Measurements from ENCODE around the gene FBXW12.

- TF ChIP-seq ZNF274 (IDR thresholded peaks at IDR 0.05; ENCODE audit: low read depth, low read length): no peak
- no peak for TF ChIP-seq YY1 (IDR thresholded peaks at IDR 0.05; ENCODE audit: insufficient read depth, insufficient read length)
- no peak for TF ChIP-seq SUZ12 (IDR thresholded peaks at IDR 0.05; ENCODE audit: extremely low read depth, insufficient read depth, insufficient read length)
Measured at GRCh38 chr3:48406443-48407431, 34.7 kb downstream of the FBXW12 start.
